ENCODE measurements around the gene PBX4. TPM values are rescaled to one million over a fixed set of nuclear protein-coding genes. Genes with fewer than 3 reads are reported as not detected.
A peak's percentile ranks its signal among the peaks of the same experiment; 100 is the strongest.

Gene PBX4
- total and polyA plus RNA-seq, 2 donors (not counting 1 experiment from before 2014, with no cell fraction given) = 11.7 TPM

- no peak overlapping the region for H3K4me3 Mint-ChIP-seq
- intact Hi-C loops (cut with micrococcal nuclease) = no loop called here
- peaks cover 4 to 12% of the 10 kb centered on the region in 2 experiments for H3K36me3 ChIP-seq (replicated peaks in 1 of 2; ENCODE audit: control extremely low read depth in 1 of 2, control insufficient read depth in 1 of 2, extremely low read depth in 1 of 2, insufficient read depth in 2 of 2, low read length in 1 of 2)
- TF ChIP-seq CTCF (IDR thresholded peaks at IDR 0.05) (no peak), EZH2 (IDR thresholded peaks at IDR 0.05; ENCODE audit: borderline replicate concordance, insufficient read depth, low read depth, low read length, poor library complexity, severe bottlenecking) (no peak)
- H3K9me3 ChIP-seq (ENCODE audit: control extremely low read depth in 1 of 3, control insufficient read depth in 2 of 3, insufficient read depth in 1 of 3, low read length in 2 of 3) = no peaks in the 10 kb centered on the region
- H3K4me1 ChIP-seq (ENCODE audit: control insufficient read depth in 2 of 2, insufficient read depth in 2 of 2, low read length in 2 of 2) = peaks cover 10 to 35% of the 10 kb centered on the region in 2 donors
- H3K9ac ChIP-seq (ENCODE audit: low read length) = no peak overlapping the region
- H3K4me3 ChIP-seq (ENCODE audit: control extremely low read depth in 1 of 5, extremely low read depth in 1 of 5, insufficient read depth in 1 of 5, low read depth in 2 of 5, low read length in 4 of 5) = no peak overlapping the region
- no peak for DNase-seq
- peaks cover 51% of the 10 kb centered on the region for H4K20me1 ChIP-seq (ENCODE audit: control insufficient read depth, insufficient read depth, low read length, poor library complexity, severe bottlenecking)
- ChIA-PET POLR2A (no interaction called here), CTCF (interaction anchor here (1.5 kb wide), 1 partner anchor 11 kb away, joined by 5 read pairs; no protein-coding TSS in a partner anchor)
- H3K27ac Mint-ChIP-seq = no peak overlapping the region
- no peak for ATAC-seq (ENCODE audit: low read depth)
- H3K4me2 ChIP-seq (replicated peaks; ENCODE audit: low read depth, low read length, poor library complexity, severe bottlenecking) = no peak overlapping the region
- 60% methylated on average over 1 of the region's 6 CpGs for WGBS (ENCODE audit: insufficient coverage)
- H3K9me3 Mint-ChIP-seq (ENCODE audit: insufficient read depth) = no peaks in the 10 kb centered on the region
- peaks cover 92% of the 10 kb centered on the region for H3K79me2 ChIP-seq (ENCODE audit: control insufficient read depth, insufficient read depth, low read length)
- H2AFZ ChIP-seq (ENCODE audit: insufficient read depth, low read depth, low read length, poor library complexity, severe bottlenecking) = no peak overlapping the region
- no peaks in the 10 kb centered on the region for H3K27me3 ChIP-seq (replicated peaks in 1 of 4; ENCODE audit: control extremely low read depth in 1 of 4, control insufficient read depth in 3 of 4, insufficient read depth in 4 of 4, low read length in 3 of 4)
- H3K27ac ChIP-seq (ENCODE audit: low read length in 2 of 2) = no peak overlapping the region
- H3K4me1 Mint-ChIP-seq = peaks cover 44% of the 10 kb centered on the region
- H3K27me3 Mint-ChIP-seq = no peaks in the 10 kb centered on the region
Measured at GRCh38 chr19:19520989-19521388, 97.5 kb downstream of the PBX4 start.

GRCh38 chr19:19517235-19517619 lies 101.3 kb downstream of the PBX4 start:
- H3K4me3 Mint-ChIP-seq = peak overlapping the region; percentile 49
- Histone ChIP-seq H3K9ac (ENCODE audit: low read length) (no peak overlapping the region), H3K4me3 (ENCODE audit: control extremely low read depth in 1 of 5, extremely low read depth in 1 of 5, insufficient read depth in 1 of 5, low read depth in 2 of 5, low read length in 4 of 5) (no peak overlapping the region), H3K36me3 (replicated peaks in 1 of 2; ENCODE audit: control extremely low read depth in 1 of 2, control insufficient read depth in 1 of 2, extremely low read depth in 1 of 2, insufficient read depth in 2 of 2, low read length in 1 of 2) (peaks cover 4% of the 10 kb centered on the region in 2 experiments), H3K9me3 (ENCODE audit: control extremely low read depth in 1 of 3, control insufficient read depth in 2 of 3, insufficient read depth in 1 of 3, low read length in 2 of 3) (peaks cover 0 to 17% (median 0%) of the 10 kb centered on the region in 3 donors), H3K27me3 (replicated peaks in 1 of 4; ENCODE audit: control extremely low read depth in 1 of 4, control insufficient read depth in 3 of 4, insufficient read depth in 4 of 4, low read length in 3 of 4) (no peaks in the 10 kb centered on the region), H4K20me1 (ENCODE audit: control insufficient read depth, insufficient read depth, low read length, poor library complexity, severe bottlenecking) (peaks cover 24% of the 10 kb centered on the region), H3K4me1 (ENCODE audit: control insufficient read depth in 2 of 2, insufficient read depth in 2 of 2, low read length in 2 of 2) (peaks cover 12 to 23% of the 10 kb centered on the region in 2 donors), H3K4me2 (replicated peaks; ENCODE audit: low read depth, low read length, poor library complexity, severe bottlenecking) (peak overlapping the region; percentile 85), H2AFZ (ENCODE audit: insufficient read depth, low read depth, low read length, poor library complexity, severe bottlenecking) (no peak overlapping the region), H3K27ac (ENCODE audit: low read length in 2 of 2) (no peak overlapping the region), H3K79me2 (ENCODE audit: control insufficient read depth, insufficient read depth, low read length) (peaks cover 66% of the 10 kb centered on the region)
- POLR2A ChIA-PET = interaction anchor here (0.6 to 0.7 kb wide), 2 partner anchors 14 to 754 kb away, joined by 3 to 5 read pairs; no protein-coding TSS in a partner anchor
- CTCF ChIA-PET = no interaction called here
- peaks cover 29% of the 10 kb centered on the region for H3K4me1 Mint-ChIP-seq
- TF ChIP-seq EZH2 (IDR thresholded peaks at IDR 0.05; ENCODE audit: borderline replicate concordance, insufficient read depth, low read depth, low read length, poor library complexity, severe bottlenecking) (no peak), CTCF (IDR thresholded peaks at IDR 0.05) (no peak)
- H3K27ac Mint-ChIP-seq = no peak overlapping the region
- DNase-seq (no peak), ATAC-seq (ENCODE audit: low read depth) (no peak)
- H3K27me3 Mint-ChIP-seq = no peaks in the 10 kb centered on the region
- H3K9me3 Mint-ChIP-seq (ENCODE audit: insufficient read depth) = no peaks in the 10 kb centered on the region
- intact Hi-C loops (cut with micrococcal nuclease) = loop anchor here (10.0 kb wide), 1 partner anchor 558 kb away; the partner anchor contains the start of gene ZNF90
- 100% methylated on average over 7 of the region's 10 CpGs for WGBS (ENCODE audit: insufficient coverage)
